ENCODE results near the gene DDX4. TPM values are rescaled to one million over a fixed set of nuclear protein-coding genes. Genes with fewer than 3 reads are reported as not detected.

Gene DDX4
- total RNA-seq (2014; rRNA removed) = not detected in 2 replicates
- Bru-seq, nascent RNA = percentile 11 among the genes with signal in this experiment
- BruChase-seq, experiment 1, labeled RNA remaining after a 6-hour chase = percentile 13 among the genes with signal in this experiment
- percentile 14 among the genes with signal in this experiment for BruChase-seq, experiment 2, labeled RNA remaining after a 2-hour chase
- long read RNA-seq = 0 reads

DNA sequence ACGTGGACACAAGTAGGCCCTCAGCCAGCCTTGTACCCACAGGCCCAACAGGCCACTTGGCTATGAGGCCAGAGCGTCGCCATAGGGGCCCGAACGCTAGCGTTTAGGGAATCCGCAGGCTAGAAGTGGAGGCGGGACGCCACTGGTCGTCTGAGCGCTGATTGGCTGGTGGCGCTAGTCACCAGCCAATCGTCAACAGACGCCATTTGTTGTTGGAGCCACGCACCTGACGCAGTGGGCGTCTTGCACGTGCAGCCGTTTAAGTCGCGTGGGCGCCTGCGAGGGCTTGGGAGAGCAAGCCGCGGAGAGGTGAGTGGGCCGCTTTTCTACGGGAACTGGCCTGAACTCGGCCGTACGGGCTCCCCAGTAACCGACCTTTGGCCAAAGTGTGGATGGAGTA, at the start of gene DDX4:
TSS of gene DDX4 (plus strand) at position 269 of the 400 bp plus-strand sequence. CDS start 903 bp downstream, outside the sequence.
- Histone ChIP-seq H2AFZ (ENCODE audit: low read length) (no peak within 1 kb of the TSS), H3F3A (ENCODE audit: low read length, unreplicated experiment) (no peaks in the 10 kb centered on the region), H3K4me2 (ENCODE audit: low read length) (no peak within 1 kb of the TSS), H3K4me1 (ENCODE audit: insufficient read depth, low read length) (no peaks in the 10 kb centered on the region), H3K27ac (ENCODE audit: low read length) (no peak within 1 kb of the TSS), H3K9me3 (ENCODE audit: low read length) (no peaks in the 10 kb centered on the region), H4K20me1 (ENCODE audit: low read length) (no peaks in the 10 kb centered on the region), H3K36me3 (ENCODE audit: low read depth, low read length) (no peaks in the 10 kb centered on the region), H3K79me2 (ENCODE audit: low read length) (no peaks in the 10 kb centered on the region), H3K9ac (ENCODE audit: low read length) (no peak within 1 kb of the TSS), H3K27me3 (ENCODE audit: low read length) (no peaks in the 10 kb centered on the region), H3K4me3 (ENCODE audit: low read length) (no peak within 1 kb of the TSS), H3K9me2 (replicated peaks; ENCODE audit: low read length) (no peaks in the 10 kb centered on the region)
- TF ChIP-seq EZH2phosphoT487 (IDR thresholded peaks at IDR 0.05; ENCODE audit: borderline replicate concordance, low read length) (no peak), EZH2 (IDR thresholded peaks at IDR 0.05; ENCODE audit: low read length, unreplicated experiment) (no peak)
- TF ChIP-seq, protein P1, sequence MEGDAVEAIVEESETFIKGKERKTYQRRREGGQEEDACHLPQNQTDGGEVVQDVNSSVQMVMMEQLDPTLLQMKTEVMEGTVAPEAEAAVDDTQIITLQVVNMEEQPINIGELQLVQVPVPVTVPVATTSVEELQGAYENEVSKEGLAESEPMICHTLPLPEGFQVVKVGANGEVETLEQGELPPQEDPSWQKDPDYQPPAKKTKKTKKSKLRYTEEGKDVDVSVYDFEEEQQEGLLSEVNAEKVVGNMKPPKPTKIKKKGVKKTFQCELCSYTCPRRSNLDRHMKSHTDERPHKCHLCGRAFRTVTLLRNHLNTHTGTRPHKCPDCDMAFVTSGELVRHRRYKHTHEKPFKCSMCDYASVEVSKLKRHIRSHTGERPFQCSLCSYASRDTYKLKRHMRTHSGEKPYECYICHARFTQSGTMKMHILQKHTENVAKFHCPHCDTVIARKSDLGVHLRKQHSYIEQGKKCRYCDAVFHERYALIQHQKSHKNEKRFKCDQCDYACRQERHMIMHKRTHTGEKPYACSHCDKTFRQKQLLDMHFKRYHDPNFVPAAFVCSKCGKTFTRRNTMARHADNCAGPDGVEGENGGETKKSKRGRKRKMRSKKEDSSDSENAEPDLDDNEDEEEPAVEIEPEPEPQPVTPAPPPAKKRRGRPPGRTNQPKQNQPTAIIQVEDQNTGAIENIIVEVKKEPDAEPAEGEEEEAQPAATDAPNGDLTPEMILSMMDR (conservative IDR thresholded peaks at IDR 0.05; ENCODE audit: low read depth, low read length) = no peak
- DNase-seq (no peak), ATAC-seq (no peak)
- BruUV-seq (replicated peaks) = no TSS peak
- ChIA-PET POLR2A (ENCODE audit: unreplicated experiment) (no interaction called here), CTCF (no interaction called here)
- intact Hi-C loops (cut with micrococcal nuclease) = no loop called here

DNA sequence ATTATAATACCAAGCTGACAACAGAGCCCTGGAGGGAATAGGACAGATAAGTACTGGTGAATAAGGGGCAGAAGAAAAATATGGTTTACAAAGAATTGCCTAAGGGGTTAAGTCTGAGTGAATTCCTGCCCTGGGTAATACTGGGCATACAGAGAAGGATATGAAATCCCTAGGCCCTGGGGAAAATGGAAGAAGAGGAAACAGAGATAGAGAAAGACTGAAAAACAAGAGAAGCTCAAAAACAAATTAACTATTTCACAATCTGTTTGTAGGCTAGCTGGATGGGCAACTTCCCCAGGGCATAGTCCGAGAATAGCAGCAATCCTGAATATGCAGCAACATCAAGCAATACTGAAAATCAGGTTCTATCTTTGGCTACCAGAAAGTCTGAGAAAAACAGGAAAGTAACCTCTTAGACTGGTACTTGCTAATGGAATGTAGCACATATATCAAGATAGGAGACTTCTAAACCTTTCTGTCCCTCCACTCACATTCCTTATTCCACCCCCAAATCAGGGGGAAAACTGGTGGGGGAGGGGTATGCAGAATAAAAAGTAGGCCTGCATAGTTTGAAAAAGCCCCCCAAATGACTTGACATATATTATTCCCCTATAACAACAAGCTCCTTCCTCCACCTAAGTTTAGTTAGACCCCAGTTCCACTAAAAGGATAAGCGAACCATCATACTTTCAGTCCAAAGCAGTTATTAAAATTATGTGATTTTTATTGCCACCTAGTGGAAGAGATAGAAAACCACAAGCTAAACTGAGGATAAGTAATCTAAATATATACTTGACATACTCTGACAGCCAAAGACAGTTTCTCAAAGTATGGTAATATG, 46.4 kb upstream of the DDX4 start:
- POLR2A ChIA-PET (ENCODE audit: unreplicated experiment) = interaction anchor here (0.5 kb wide), 1 partner anchor 257 kb away, joined by 8 read pairs; no protein-coding TSS in a partner anchor
- intact Hi-C loops (cut with micrococcal nuclease) = loop anchor here (2.0 to 5.0 kb wide), 3 partner anchors 157 to 519 kb away; partner anchors contain the start of genes CDC20B and PLPP1

More for the DNA sequence above, 46.4 kb upstream of the DDX4 start:
- ATAC-seq (no peak), DNase-seq (peak; percentile 48)
- Histone ChIP-seq H3K27ac (ENCODE audit: low read length) (no peak overlapping the region), H3F3A (ENCODE audit: low read length, unreplicated experiment) (no peaks in the 10 kb centered on the region), H3K4me1 (ENCODE audit: insufficient read depth, low read length) (no peaks in the 10 kb centered on the region), H4K20me1 (ENCODE audit: low read length) (no peaks in the 10 kb centered on the region), H3K4me3 (ENCODE audit: low read length) (no peak overlapping the region), H3K27me3 (ENCODE audit: low read length) (no peaks in the 10 kb centered on the region), H3K79me2 (ENCODE audit: low read length) (no peaks in the 10 kb centered on the region), H3K36me3 (ENCODE audit: low read depth, low read length) (no peaks in the 10 kb centered on the region), H3K9me3 (ENCODE audit: low read length) (no peaks in the 10 kb centered on the region), H2AFZ (ENCODE audit: low read length) (no peak overlapping the region), H3K9me2 (replicated peaks; ENCODE audit: low read length) (no peaks in the 10 kb centered on the region), H3K9ac (ENCODE audit: low read length) (no peak overlapping the region), H3K4me2 (ENCODE audit: low read length) (no peak overlapping the region)
- TF ChIP-seq EZH2phosphoT487 (IDR thresholded peaks at IDR 0.05; ENCODE audit: borderline replicate concordance, low read length) = no peak
- TF ChIP-seq EZH2 (IDR thresholded peaks at IDR 0.05; ENCODE audit: low read length, unreplicated experiment) = no peak
- TF ChIP-seq, protein P1 (conservative IDR thresholded peaks at IDR 0.05; ENCODE audit: low read depth, low read length) = peak; percentile 64
- BruUV-seq (replicated peaks) = no TSS peak
- CTCF ChIA-PET = interaction anchor here (0.6 to 1.0 kb wide), 6 partner anchors 23 to 290 kb away, joined by 3 to 7 read pairs (median 3); no protein-coding TSS in a partner anchor

Data from PC-3 (cell line).